ENCODE measurements around the gene SLC22A2. TPM values are rescaled to one million over a fixed set of nuclear protein-coding genes. Genes with fewer than 3 reads are reported as not detected.

Gene SLC22A2
- total RNA-seq, 1 experiment from 2014 or later: not detected

- Histone ChIP-seq H3K4me1 (no peaks in the 10 kb centered on the region), H3K4me3 (ENCODE audit: low read depth, low read length) (no peak overlapping the region), H3K27me3 (replicated peaks; ENCODE audit: control insufficient read depth, insufficient read depth, low read length) (no peaks in the 10 kb centered on the region), H3K36me3 (ENCODE audit: control insufficient read depth, insufficient read depth, low read length) (no peaks in the 10 kb centered on the region), H3K9me3 (peaks cover 6% of the 10 kb centered on the region)
- TF ChIP-seq CTCF (IDR thresholded peaks at IDR 0.05; ENCODE audit: insufficient read depth in 1 of 2, low read depth in 1 of 2, low read length in 1 of 2, severe bottlenecking in 1 of 2, unreplicated experiment in 1 of 2): no peak
- intact Hi-C loops (cut with micrococcal nuclease; ENCODE audit: unreplicated experiment): no loop called here
- Mint-ChIP-seq H3K27ac (ENCODE audit: unreplicated experiment) (no peak overlapping the region), H3K4me3 (ENCODE audit: unreplicated experiment) (no peak overlapping the region), H3K36me3 (ENCODE audit: insufficient read depth, unreplicated experiment) (no peaks in the 10 kb centered on the region), H3K9me3 (ENCODE audit: unreplicated experiment) (peaks cover under 1% of the 10 kb centered on the region), H3K4me1 (ENCODE audit: low read depth, unreplicated experiment) (peaks cover 29% of the 10 kb centered on the region), H3K27me3 (ENCODE audit: insufficient read depth, unreplicated experiment) (no peaks in the 10 kb centered on the region)
- DNase-seq: no peak
- ChIA-PET POLR2A (no interaction called here), CTCF (no interaction called here)
- BruUV-seq (replicated peaks): no TSS peak
Observed at GRCh38 chr6:160285541-160286105, 27.0 kb upstream of the SLC22A2 start.

- Histone ChIP-seq H3K27me3 (replicated peaks; ENCODE audit: control insufficient read depth, insufficient read depth, low read length) (no peaks in the 10 kb centered on the region), H3K4me3 (ENCODE audit: low read depth, low read length) (no peak overlapping the region), H3K36me3 (ENCODE audit: control insufficient read depth, insufficient read depth, low read length) (no peaks in the 10 kb centered on the region), H3K9me3 (peaks cover 6% of the 10 kb centered on the region), H3K4me1 (no peaks in the 10 kb centered on the region)
- peaks cover 11% of the 10 kb centered on the region for H3K9me3 Mint-ChIP-seq (ENCODE audit: unreplicated experiment)
- H3K4me3 Mint-ChIP-seq (ENCODE audit: unreplicated experiment): no peak overlapping the region
- peaks cover 29% of the 10 kb centered on the region for H3K4me1 Mint-ChIP-seq (ENCODE audit: low read depth, unreplicated experiment)
- no peak overlapping the region for H3K27ac Mint-ChIP-seq (ENCODE audit: unreplicated experiment)
- no TSS peak for BruUV-seq (replicated peaks)
- CTCF ChIA-PET: no interaction called here
- no peaks in the 10 kb centered on the region for H3K36me3 Mint-ChIP-seq (ENCODE audit: insufficient read depth, unreplicated experiment)
- no peak for DNase-seq
- intact Hi-C loops (cut with micrococcal nuclease; ENCODE audit: unreplicated experiment): no loop called here
- no peaks in the 10 kb centered on the region for H3K27me3 Mint-ChIP-seq (ENCODE audit: insufficient read depth, unreplicated experiment)
- POLR2A ChIA-PET: no interaction called here
- no peak for TF ChIP-seq CTCF (IDR thresholded peaks at IDR 0.05; ENCODE audit: insufficient read depth in 1 of 2, low read depth in 1 of 2, low read length in 1 of 2, severe bottlenecking in 1 of 2, unreplicated experiment in 1 of 2)
Observed at GRCh38 chr6:160284575-160284974, 26.0 kb upstream of the SLC22A2 start.

GRCh38 chr6:160282444-160282843 is 23.8 kb upstream of the SLC22A2 start:
- Histone ChIP-seq H3K36me3 (ENCODE audit: control insufficient read depth, insufficient read depth, low read length) (no peaks in the 10 kb centered on the region), H3K9me3 (peaks cover 6% of the 10 kb centered on the region), H3K27me3 (replicated peaks; ENCODE audit: control insufficient read depth, insufficient read depth, low read length) (no peaks in the 10 kb centered on the region), H3K4me1 (no peaks in the 10 kb centered on the region), H3K4me3 (ENCODE audit: low read depth, low read length) (no peak overlapping the region)
- H3K36me3 Mint-ChIP-seq (ENCODE audit: insufficient read depth, unreplicated experiment): no peaks in the 10 kb centered on the region
- no peak for TF ChIP-seq CTCF (IDR thresholded peaks at IDR 0.05; ENCODE audit: insufficient read depth in 1 of 2, low read depth in 1 of 2, low read length in 1 of 2, severe bottlenecking in 1 of 2, unreplicated experiment in 1 of 2)
- BruUV-seq (replicated peaks): no TSS peak
- POLR2A ChIA-PET: no interaction called here
- no peak for DNase-seq
- intact Hi-C loops (cut with micrococcal nuclease; ENCODE audit: unreplicated experiment): no loop called here
- H3K27me3 Mint-ChIP-seq (ENCODE audit: insufficient read depth, unreplicated experiment): no peaks in the 10 kb centered on the region
- CTCF ChIA-PET: no interaction called here
- peaks cover 19% of the 10 kb centered on the region for H3K4me1 Mint-ChIP-seq (ENCODE audit: low read depth, unreplicated experiment)
- peaks cover 15% of the 10 kb centered on the region for H3K9me3 Mint-ChIP-seq (ENCODE audit: unreplicated experiment)
- no peak overlapping the region for H3K4me3 Mint-ChIP-seq (ENCODE audit: unreplicated experiment)
- H3K27ac Mint-ChIP-seq (ENCODE audit: unreplicated experiment): no peak overlapping the region

Data from Caco-2 (cell line).